OCI-LY1 (cell line): ENCODE results near the gene RTBDN.

Experiments used
- H2AFZ ChIP-seq: fragments of 200-600 bp; sonication (generic), shearing (Covaris generic); 2 replicates; pipeline ENCODE4 v1.6.0; 2014; ENCODE audit warnings: antibody characterized with exemption, mild to moderate bottlenecking, low read length
- H3F3A ChIP-seq: fragments of 200-600 bp; sonication (generic), shearing (Covaris generic); 2 replicates; pipeline ENCODE4 v1.6.0; 2014; ENCODE audit warnings: mild to moderate bottlenecking, antibody characterized with exemption, low read length, moderate library complexity; ENCODE audit not compliant: insufficient read depth
- H3K27ac ChIP-seq: fragments of 200-600 bp; sonication (generic); 2 replicates; pipeline ENCODE4 v1.5.1; 2014; ENCODE audit warnings: low read length, mixed run types, mild to moderate bottlenecking, low read depth; ENCODE audit not compliant: poor library complexity, severe bottlenecking
- H3K27me3 ChIP-seq: fragments of 200-600 bp; sonication (generic); 2 replicates; pipeline ENCODE4 v1.6.0; 2014; ENCODE audit warnings: antibody characterized with exemption, mild to moderate bottlenecking, low read length, moderate library complexity; ENCODE audit not compliant: insufficient read depth
- H3K36me3 ChIP-seq: fragments of 200-600 bp; sonication (generic); 2 replicates; pipeline ENCODE4 v1.6.1; 2014; ENCODE audit warnings: mild to moderate bottlenecking, antibody characterized with exemption, low read length, moderate library complexity, mixed read lengths; ENCODE audit not compliant: insufficient read depth
- H3K4me1 ChIP-seq: fragments of 200-600 bp; sonication (generic); 2 replicates; pipeline ENCODE4 v1.5.1; 2014; ENCODE audit warnings: mild to moderate bottlenecking, low read length, moderate library complexity; ENCODE audit not compliant: insufficient read depth, severe bottlenecking
- H3K4me2 ChIP-seq: fragments of 200-600 bp; sonication (generic), shearing (Covaris generic); 2 replicates; pipeline ENCODE4 v1.6.1; 2014; ENCODE audit warnings: low read length
- H3K4me3 ChIP-seq: fragments of 200-600 bp; sonication (generic); 2 replicates; pipeline ENCODE4 v1.5.1; 2014; ENCODE audit warnings: low read length, low read depth, mild to moderate bottlenecking, mixed read lengths; ENCODE audit not compliant: poor library complexity, severe bottlenecking
- H3K79me2 ChIP-seq: fragments of 200-600 bp; shearing (Covaris generic); 2 replicates; pipeline ENCODE4 v1.6.1; 2016; ENCODE audit warnings: mixed run types, low read length, mixed read lengths; ENCODE audit not compliant: insufficient read depth
- H3K9ac ChIP-seq: fragments of 200-600 bp; sonication (generic), shearing (Covaris generic); 2 replicates; pipeline ENCODE4 v1.6.1; 2014; ENCODE audit warnings: mild to moderate bottlenecking, low read length, mixed read lengths
- H3K9me2 ChIP-seq: fragments of 200-600 bp; sonication (generic), shearing (Covaris generic); 2 replicates; pipeline ENCODE4 v1.6.1; 2014; ENCODE audit warnings: low read depth, mild to moderate bottlenecking, low read length, mixed read lengths
- H3K9me3 ChIP-seq: fragments of 200-600 bp; shearing (Covaris generic); 2 replicates; pipeline ENCODE4 v1.6.1; 2014; ENCODE audit warnings: low read length, mixed read lengths
- H4K20me1 ChIP-seq: fragments of 200-600 bp; sonication (generic), shearing (Covaris generic); 2 replicates; pipeline ENCODE4 v1.6.0; 2016; ENCODE audit warnings: mild to moderate bottlenecking, low read length; ENCODE audit not compliant: insufficient read depth
- EZH2 ChIP-seq: fragments of 200-600 bp; sonication (generic), shearing (Covaris generic); IDR thresholded peaks from 2 replicates; pipeline ENCODE4 v1.8.0; 2017; ENCODE audit warnings: borderline replicate concordance, mixed run types, mild to moderate bottlenecking, antibody characterized with exemption, low read length, moderate library complexity, mixed read lengths
- TF ChIP-seq, protein P1 (sequence below): fragments of 200-600 bp; sonication (generic), shearing (Covaris generic); IDR thresholded peaks from 2 replicates; pipeline ENCODE4 v1.5.1; 2017; ENCODE audit warnings: mild to moderate bottlenecking, antibody characterized with exemption, low read length, moderate library complexity, mixed read lengths

Gene RTBDN

GRCh38 chr19:12834566-12834943, at the start of gene RTBDN:
RTBDN (minus strand) TSS chr19:12834579; CDS start chr19:12829979, 4,600 bp downstream.
- Histone ChIP-seq H3K4me3 (peak within 1 kb of the TSS; percentile 68), H4K20me1 (no peaks in the 10 kb centered on the region), H3K36me3 (no peaks in the 10 kb centered on the region), H3K4me1 (peaks cover 53% of the 10 kb centered on the region), H3K79me2 (no peaks in the 10 kb centered on the region), H3K4me2 (peak within 1 kb of the TSS; percentile 72), H3K9ac (peak within 1 kb of the TSS; percentile 68), H3F3A (peaks cover 8% of the 10 kb centered on the region), H3K27me3 (no peaks in the 10 kb centered on the region), H3K9me2 (no peaks in the 10 kb centered on the region), H2AFZ (no peak within 1 kb of the TSS), H3K27ac (peak within 1 kb of the TSS; percentile 19), H3K9me3 (no peaks in the 10 kb centered on the region)
- TF ChIP-seq, protein P1, sequence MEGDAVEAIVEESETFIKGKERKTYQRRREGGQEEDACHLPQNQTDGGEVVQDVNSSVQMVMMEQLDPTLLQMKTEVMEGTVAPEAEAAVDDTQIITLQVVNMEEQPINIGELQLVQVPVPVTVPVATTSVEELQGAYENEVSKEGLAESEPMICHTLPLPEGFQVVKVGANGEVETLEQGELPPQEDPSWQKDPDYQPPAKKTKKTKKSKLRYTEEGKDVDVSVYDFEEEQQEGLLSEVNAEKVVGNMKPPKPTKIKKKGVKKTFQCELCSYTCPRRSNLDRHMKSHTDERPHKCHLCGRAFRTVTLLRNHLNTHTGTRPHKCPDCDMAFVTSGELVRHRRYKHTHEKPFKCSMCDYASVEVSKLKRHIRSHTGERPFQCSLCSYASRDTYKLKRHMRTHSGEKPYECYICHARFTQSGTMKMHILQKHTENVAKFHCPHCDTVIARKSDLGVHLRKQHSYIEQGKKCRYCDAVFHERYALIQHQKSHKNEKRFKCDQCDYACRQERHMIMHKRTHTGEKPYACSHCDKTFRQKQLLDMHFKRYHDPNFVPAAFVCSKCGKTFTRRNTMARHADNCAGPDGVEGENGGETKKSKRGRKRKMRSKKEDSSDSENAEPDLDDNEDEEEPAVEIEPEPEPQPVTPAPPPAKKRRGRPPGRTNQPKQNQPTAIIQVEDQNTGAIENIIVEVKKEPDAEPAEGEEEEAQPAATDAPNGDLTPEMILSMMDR, result no peak
- no peak for TF ChIP-seq EZH2

DNA sequence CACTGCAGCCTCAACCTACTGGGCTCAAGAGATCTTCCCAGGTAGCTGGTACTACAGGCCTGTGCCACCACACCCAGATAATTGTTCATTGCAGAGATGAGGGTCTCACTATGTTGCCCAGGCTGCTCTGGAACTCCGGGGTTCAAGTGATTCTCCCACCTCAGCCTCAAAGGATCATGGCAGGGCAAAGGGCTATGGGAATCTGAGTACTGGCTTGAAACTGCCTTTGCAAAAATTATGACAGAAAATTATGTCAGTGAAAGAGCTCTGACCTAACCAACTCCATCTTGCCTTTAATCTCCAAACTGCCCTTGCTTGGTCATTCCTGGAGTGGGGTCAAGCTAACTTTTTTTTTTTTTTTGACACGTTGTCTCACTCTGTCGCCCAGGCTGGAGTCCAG, 48.2 kb upstream of the RTBDN start:
- no peaks in the 10 kb centered on the region for H4K20me1 ChIP-seq
- no peak overlapping the region for H3K27ac ChIP-seq
- no peak overlapping the region for H3K9ac ChIP-seq
- H3K4me1 ChIP-seq, result peaks cover 32% of the 10 kb centered on the region
- H2AFZ ChIP-seq, result no peak overlapping the region
- no peaks in the 10 kb centered on the region for H3K9me2 ChIP-seq
- H3K4me3 ChIP-seq, result no peak overlapping the region
- H3K4me2 ChIP-seq, result no peak overlapping the region
- no peaks in the 10 kb centered on the region for H3K27me3 ChIP-seq
- peaks cover 10% of the 10 kb centered on the region for H3K36me3 ChIP-seq
- H3F3A ChIP-seq, result no peaks in the 10 kb centered on the region
- TF ChIP-seq, protein P1, result no peak
- no peak for TF ChIP-seq EZH2
- H3K9me3 ChIP-seq, result peaks cover 7% of the 10 kb centered on the region; the same call in 1 of the 2 replicates
- H3K79me2 ChIP-seq, result no peaks in the 10 kb centered on the region

- H3F3A ChIP-seq, result no peaks in the 10 kb centered on the region
- H2AFZ ChIP-seq, result no peak within 1 kb of the TSS
- H4K20me1 ChIP-seq, result no peaks in the 10 kb centered on the region
- peaks cover 32% of the 10 kb centered on the region for H3K4me1 ChIP-seq
- H3K9me3 ChIP-seq, result peaks cover 7% of the 10 kb centered on the region; the same call in 1 of the 2 replicates
- TF ChIP-seq, protein P1, result no peak
- TF ChIP-seq EZH2, result no peak
- H3K9me2 ChIP-seq, result no peaks in the 10 kb centered on the region
- peaks cover 10% of the 10 kb centered on the region for H3K36me3 ChIP-seq
- peak within 1 kb of the TSS; percentile 82 for H3K9ac ChIP-seq
- peak within 1 kb of the TSS; percentile 58 for H3K27ac ChIP-seq
- H3K27me3 ChIP-seq, result no peaks in the 10 kb centered on the region
- H3K79me2 ChIP-seq, result no peaks in the 10 kb centered on the region
- peak within 1 kb of the TSS; percentile 73 for H3K4me2 ChIP-seq
- H3K4me3 ChIP-seq, result peak within 1 kb of the TSS; percentile 88
Observed at GRCh38 chr19:12881172-12881808, 46.9 kb upstream of the RTBDN start, which contains the start of gene DNASE2. DNASE2 (minus strand) TSS chr19:12881449; CDS start chr19:12881375, 74 bp downstream.
